WTC11 (cell line): Measurements from ENCODE around the gene GPR152.

ENCODE experiments used
- E2F5 ChIP-seq: sonication (generic); formaldehyde crosslinking; IDR thresholded peaks from 2 replicates; pipeline ENCODE4 v1.8.1; 2022; ENCODE audit warnings: mild to moderate bottlenecking, moderate library complexity, missing genetic modification reagents
- FOXJ3 ChIP-seq: sonication (generic); formaldehyde crosslinking; IDR thresholded peaks from 2 replicates; pipeline ENCODE4 v1.9.0; 2021; ENCODE audit warnings: missing genetic modification reagents, mild to moderate bottlenecking, borderline replicate concordance
- NFYB ChIP-seq: sonication (generic); formaldehyde crosslinking; conservative IDR thresholded peaks from 2 replicates; pipeline ENCODE4 v1.8.0; 2022; ENCODE audit warnings: low read depth, missing genetic modification reagents
- OVOL2 ChIP-seq: fragments of 250-450 bp; sonication (Bioruptor Pico); IDR thresholded peaks from 2 replicates; pipeline ENCODE4 v1.9.0; 2021; ENCODE audit warnings: mild to moderate bottlenecking, borderline replicate concordance
- SOX15 ChIP-seq: fragments of 250-450 bp; sonication (Bioruptor Pico); IDR thresholded peaks from 2 replicates; pipeline ENCODE4 v1.9.0; 2021; ENCODE audit warnings: mild to moderate bottlenecking
- TP53 ChIP-seq: sonication (generic); formaldehyde crosslinking; IDR thresholded peaks from 2 replicates; pipeline ENCODE4 v1.8.1; 2023; ENCODE audit warnings: mild to moderate bottlenecking, missing genetic modification reagents
- TF ChIP-seq, protein P1 (sequence below): sonication (generic); formaldehyde crosslinking; IDR thresholded peaks from 2 replicates; pipeline ENCODE4 v1.8.0; 2022; ENCODE audit warnings: mild to moderate bottlenecking, missing genetic modification reagents
- TF ChIP-seq, protein P2 (sequence below): sonication (generic); formaldehyde crosslinking; IDR thresholded peaks from 2 replicates; pipeline ENCODE4 v1.8.1; 2022; ENCODE audit warnings: low read depth, missing genetic modification reagents, borderline replicate concordance

GRCh38 chr11:67448220-67448609, 4.3 kb downstream of the GPR152 start:
- no peak for TF ChIP-seq SOX15 (CRISPR knock-in tag)
- TF ChIP-seq E2F5 (CRISPR knock-in tag) = no peak
- TF ChIP-seq, protein P1, sequence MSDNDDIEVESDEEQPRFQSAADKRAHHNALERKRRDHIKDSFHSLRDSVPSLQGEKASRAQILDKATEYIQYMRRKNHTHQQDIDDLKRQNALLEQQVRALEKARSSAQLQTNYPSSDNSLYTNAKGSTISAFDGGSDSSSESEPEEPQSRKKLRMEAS = no peak
- TF ChIP-seq, protein P2, sequence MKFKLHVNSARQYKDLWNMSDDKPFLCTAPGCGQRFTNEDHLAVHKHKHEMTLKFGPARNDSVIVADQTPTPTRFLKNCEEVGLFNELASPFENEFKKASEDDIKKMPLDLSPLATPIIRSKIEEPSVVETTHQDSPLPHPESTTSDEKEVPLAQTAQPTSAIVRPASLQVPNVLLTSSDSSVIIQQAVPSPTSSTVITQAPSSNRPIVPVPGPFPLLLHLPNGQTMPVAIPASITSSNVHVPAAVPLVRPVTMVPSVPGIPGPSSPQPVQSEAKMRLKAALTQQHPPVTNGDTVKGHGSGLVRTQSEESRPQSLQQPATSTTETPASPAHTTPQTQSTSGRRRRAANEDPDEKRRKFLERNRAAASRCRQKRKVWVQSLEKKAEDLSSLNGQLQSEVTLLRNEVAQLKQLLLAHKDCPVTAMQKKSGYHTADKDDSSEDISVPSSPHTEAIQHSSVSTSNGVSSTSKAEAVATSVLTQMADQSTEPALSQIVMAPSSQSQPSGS (CRISPR knock-in tag) = no peak
- TF ChIP-seq OVOL2 (CRISPR knock-in tag) = no peak
- no peak for TF ChIP-seq FOXJ3
- TF ChIP-seq TP53 = no peak
- no peak for TF ChIP-seq NFYB
